GM18867 (cell line): Measurements from ENCODE around the gene JUND.
A peak's percentile ranks its signal among the peaks of the same experiment; 100 is the strongest.

Experiments
- ATAC-seq: cut with Tn5 transposase; IDR thresholded peaks from one replicate; pipeline ENCODE4 v1.9.1; 2021; ENCODE audit warnings: mild to moderate bottlenecking, moderate library complexity; ENCODE audit not compliant: unreplicated experiment

Gene JUND

GRCh38 chr19:18308948-18309325, 27.5 kb upstream of the JUND start:
- no peak for ATAC-seq

- no peak for ATAC-seq
Measured at GRCh38 chr19:18308051-18308947, 26.9 kb upstream of the JUND start.

- ATAC-seq: no peak
Measured at GRCh38 chr19:18307271-18307681, 25.9 kb upstream of the JUND start.

- no peak for ATAC-seq
Measured at GRCh38 chr19:18306888-18307260, 25.5 kb upstream of the JUND start.

- no peak for ATAC-seq
Measured at GRCh38 chr19:18306209-18306887, 24.9 kb upstream of the JUND start.

- peak; percentile 36 for ATAC-seq
Measured at GRCh38 chr19:18304458-18305310, 23.3 kb upstream of the JUND start.

- ATAC-seq: no peak
Measured at GRCh38 chr19:18304208-18304457, 22.7 kb upstream of the JUND start.

GRCh38 chr19:18301718-18302111, 20.3 kb upstream of the JUND start:
- ATAC-seq: no peak

DNA sequence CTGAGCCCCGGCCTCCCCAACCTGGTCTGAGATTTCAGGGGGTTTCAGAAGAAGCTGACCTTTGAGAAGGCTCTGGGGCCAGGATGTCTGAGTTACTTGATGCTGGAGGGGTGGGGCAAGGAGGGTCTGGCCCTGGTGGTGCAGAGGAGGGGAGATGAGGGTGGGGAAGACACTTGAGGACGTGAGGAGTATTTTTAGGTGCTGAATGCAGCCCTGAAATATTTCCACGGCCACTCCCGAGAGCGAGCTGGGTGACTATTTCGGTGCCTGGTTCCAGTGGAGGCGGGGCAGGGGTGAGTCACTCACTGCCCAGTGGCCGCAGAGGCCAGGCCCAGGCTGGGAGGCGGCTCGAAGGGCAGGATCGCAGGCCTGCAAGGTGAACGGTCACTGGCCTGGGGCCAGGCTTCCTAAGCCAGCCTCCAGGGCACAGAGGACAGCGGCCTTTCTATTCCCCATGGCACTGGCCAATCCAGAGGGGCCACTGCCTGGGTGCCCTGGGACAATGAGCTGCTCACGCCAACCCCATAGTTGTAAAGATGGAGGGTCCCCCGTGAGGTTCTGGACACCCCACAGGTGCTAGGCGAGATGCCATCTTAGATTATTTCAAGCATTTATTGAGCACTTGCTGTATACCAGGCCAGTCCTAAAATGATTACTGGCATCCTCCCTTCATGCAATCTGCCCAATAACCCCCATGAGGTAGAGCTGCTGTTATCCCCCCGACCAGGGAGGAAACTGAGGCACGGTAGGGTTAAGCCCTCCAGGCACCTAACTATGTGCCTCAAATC, 19.7 kb upstream of the JUND start:
- no peak for ATAC-seq

GRCh38 chr19:18299654-18300053, 18.2 kb upstream of the JUND start:
- ATAC-seq: no peak

DNA sequence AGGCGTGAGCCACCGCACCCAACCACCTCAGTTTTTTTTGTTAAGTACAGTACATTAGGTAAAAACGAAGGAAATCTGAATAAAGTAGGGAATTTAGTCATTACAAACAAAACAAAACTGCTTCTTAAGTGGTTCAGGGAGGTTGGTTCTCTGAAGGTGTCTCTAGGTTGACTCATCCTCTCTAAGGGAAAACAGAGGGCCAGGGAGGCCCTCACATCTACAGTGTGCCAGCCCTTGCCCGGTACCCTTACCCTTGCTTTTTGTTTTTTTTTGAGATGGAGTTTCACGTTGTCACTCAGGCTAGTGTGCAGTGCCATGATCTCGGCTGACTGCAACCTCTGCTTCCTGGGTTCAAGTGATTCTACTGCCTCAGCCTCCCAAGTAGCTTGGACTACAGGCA, 17.2 kb upstream of the JUND start:
- no peak for ATAC-seq

GRCh38 chr19:18297308-18297707, 15.9 kb upstream of the JUND start:
- no peak for ATAC-seq

GRCh38 chr19:18295034-18295451, 13.6 kb upstream of the JUND start:
- no peak for ATAC-seq

DNA sequence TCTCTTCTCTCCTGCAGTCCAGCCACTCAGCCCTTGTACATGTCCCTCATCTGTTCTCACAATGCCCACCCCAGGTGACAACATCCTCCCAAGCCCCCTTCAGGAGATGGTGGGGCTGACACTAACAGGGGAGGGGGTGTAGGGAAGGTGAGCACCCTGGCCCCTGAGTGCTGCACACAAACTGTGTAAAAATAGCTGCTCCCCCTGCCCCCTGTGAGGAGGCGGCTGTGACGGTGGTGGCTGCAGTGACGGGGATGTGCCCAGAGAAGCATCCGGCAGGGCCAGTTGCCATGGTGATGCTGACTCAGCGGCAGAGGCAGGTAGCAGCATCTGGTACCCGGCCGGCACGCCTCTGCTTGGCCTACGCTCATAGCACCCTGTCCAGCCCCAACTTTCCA, 13.0 kb upstream of the JUND start:
- ATAC-seq: no peak

GRCh38 chr19:18293642-18294466, 12.4 kb upstream of the JUND start:
- no peak for ATAC-seq

DNA sequence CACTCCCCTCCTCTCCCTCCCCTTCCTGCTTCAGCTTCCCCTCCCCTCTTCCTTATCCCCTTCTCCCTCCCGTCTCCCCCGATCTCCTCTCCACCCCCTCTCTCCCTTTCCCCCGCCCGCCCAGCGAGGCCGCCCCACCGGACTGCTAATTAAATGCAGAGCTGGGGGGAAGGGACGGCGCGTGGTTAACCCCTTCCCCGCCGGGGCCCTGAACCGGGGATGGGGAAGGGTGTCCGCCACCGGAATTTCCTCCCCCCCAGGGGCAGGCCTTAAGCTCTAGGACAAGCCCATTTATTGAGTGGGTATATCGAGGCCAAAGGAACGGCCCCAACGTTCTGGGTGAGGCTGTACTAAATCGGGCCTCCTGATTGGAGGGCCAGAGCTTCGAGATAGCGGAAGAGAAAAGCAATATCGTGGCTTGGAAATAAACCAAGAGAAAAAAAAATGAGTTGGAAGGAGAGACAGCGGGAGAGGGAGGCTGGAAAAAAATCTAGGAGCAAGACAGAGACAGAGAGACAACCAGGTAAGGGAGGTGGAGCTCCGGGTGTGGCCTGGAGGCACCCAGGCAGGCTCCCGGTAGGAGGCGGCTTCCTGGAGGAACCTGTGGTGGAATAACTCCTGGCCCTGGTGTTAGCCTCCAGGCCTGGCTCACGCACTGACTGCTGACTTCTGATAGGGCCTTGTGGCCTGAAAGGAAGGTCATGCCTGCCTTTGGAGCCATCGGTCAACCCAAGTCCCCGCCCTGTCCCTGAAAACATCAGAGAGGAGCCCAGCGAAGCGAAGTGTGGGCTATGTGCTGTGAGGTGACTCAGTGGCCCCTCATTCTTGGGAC, 11.6 kb upstream of the JUND start:
- ATAC-seq: peak; percentile 7

GRCh38 chr19:18292462-18292809, 11.0 kb upstream of the JUND start:
- ATAC-seq: peak; percentile 4

DNA sequence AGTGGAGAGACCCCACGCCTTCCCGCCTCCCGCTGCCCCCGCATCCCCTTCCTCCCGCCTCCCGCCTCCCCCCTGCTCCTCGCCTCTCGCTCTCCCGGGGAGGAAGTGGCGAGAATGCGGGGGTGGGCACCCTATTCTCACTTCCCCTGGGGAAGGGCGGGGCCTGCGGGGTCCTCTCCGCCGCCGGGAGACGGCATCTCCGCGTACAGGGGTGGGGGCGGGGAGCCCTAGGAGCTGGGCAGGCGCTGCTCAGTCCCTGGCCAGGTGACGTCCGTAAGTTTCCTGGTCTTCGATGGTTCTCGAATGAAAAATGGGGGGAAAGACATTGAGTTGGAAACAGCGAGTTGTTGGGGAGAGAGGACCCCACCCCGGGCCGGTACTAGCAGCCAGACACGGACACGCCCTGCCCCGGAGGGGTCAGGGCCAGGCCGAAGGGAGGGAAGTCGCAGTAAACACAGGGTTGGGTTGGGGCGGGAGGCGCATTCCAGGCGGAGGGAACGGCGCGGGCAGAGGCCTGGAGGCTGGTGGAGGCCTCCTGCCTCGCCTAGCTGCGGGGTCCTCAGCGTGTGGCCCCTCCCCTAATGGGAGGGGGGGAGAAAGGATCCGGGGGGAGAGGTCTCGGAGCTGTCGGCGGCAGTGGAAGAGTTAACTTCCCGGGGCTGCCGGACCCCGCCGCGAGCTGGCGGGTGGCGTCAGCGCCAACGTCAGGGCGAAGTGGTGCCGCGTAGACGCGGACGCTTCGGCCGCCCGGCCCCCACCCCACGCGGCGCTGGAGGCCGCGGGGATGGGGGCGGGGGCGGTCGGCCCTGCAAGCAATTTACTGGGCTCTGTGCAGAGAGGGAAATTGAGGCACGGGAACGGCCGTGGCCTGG, 10.4 kb upstream of the JUND start:
- ATAC-seq: peak; percentile 36
